ENCODE data around the gene GRIK4.

GRCh38 chr11:120577041-120577440 is 65.5 kb downstream of the GRIK4 start:
- TF ChIP-seq CHD1 (IDR thresholded peaks at IDR 0.05; ENCODE audit: low read length) (no peak), MAZ (CRISPR knock-in tag; conservative IDR thresholded peaks at IDR 0.05 in 1 of 2, IDR thresholded peaks at IDR 0.05 in 1 of 2) (no peak), CTCF (IDR thresholded peaks at IDR 0.05 in 2 of 3, conservative IDR thresholded peaks at IDR 0.05 in 1 of 3; ENCODE audit: insufficient read depth in 2 of 3, low read depth in 1 of 3, low read length in 3 of 3) (no peak), ETV1 (tag; conservative IDR thresholded peaks at IDR 0.05; ENCODE audit: low read depth) (no peak)

Data from K562 (cell line).